ENCODE results near the gene CPNE9.

Gene CPNE9

DNA sequence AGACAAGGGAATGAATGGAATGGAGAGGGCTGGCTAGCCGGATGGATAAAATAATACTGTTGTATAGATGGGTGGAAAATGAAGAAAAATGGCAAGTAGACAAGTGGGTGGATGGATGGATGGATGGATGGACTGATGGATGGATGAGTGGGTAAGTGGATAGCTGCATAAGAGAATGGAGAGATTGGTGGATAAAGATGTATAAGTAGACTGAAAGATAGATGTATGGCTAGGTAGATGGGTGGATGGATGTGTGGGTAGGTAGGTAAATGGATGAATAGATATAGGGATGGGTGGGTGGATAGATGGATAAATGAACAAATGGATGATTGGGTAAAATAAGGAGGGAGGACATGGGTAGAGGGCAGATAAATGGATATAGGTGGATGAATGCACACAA is 13.9 kb downstream of the CPNE9 start:
- FAIRE-seq = no peak

GRCh38 chr3:9718118-9718517 is 14.5 kb downstream of the CPNE9 start:
- no peak for FAIRE-seq

DNA sequence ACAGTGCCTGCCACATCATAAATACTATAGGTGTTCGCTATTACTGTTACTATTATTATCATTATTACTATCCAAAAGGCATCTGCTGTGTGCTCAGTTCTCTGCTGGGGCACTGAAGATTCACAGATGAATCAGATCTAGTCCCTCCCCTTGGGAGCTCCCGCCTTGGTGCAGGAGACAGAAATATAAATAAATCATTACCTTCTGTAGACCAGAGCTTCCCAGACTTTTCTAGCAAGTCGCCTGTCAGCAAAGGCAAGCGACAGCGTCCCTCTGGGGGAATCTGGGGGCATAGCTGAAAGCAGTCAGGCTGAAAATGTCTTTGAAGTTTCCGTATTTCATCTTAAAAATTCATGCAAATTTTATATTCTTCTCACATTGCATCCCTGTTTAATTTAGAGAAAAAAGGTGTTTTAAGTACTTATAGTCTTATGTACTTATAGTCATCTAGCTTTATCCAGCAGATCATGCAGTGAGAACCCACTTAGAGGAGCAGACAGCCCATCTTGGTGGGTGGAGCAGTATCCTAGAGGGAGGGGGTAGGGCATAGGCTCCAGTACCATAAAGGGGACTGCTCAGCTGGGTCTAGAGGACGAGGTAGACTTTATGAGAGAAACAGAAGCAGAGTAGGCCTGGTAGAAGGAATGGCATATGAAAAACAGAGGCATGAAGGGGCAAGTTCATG is 17.5 kb downstream of the CPNE9 start:
- FAIRE-seq = no peak

DNA sequence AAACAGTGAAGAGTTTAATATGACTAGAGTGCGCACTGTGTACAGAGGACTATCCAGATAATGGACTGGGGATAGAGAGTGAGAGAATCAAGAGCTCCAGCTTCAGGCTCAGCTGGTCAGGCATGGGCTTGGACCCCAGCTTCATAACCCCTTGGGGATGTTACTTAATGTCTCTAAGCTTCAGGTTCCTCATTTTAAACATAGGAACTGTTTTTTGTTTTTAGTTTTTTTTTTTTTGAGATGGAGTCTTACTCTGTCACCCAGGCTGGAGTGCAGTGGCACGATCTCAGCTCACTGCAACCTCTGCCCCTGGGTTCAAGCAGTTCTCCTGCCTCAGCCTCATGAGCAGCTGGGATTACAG is 18.0 kb downstream of the CPNE9 start:
- FAIRE-seq = no peak

DNA sequence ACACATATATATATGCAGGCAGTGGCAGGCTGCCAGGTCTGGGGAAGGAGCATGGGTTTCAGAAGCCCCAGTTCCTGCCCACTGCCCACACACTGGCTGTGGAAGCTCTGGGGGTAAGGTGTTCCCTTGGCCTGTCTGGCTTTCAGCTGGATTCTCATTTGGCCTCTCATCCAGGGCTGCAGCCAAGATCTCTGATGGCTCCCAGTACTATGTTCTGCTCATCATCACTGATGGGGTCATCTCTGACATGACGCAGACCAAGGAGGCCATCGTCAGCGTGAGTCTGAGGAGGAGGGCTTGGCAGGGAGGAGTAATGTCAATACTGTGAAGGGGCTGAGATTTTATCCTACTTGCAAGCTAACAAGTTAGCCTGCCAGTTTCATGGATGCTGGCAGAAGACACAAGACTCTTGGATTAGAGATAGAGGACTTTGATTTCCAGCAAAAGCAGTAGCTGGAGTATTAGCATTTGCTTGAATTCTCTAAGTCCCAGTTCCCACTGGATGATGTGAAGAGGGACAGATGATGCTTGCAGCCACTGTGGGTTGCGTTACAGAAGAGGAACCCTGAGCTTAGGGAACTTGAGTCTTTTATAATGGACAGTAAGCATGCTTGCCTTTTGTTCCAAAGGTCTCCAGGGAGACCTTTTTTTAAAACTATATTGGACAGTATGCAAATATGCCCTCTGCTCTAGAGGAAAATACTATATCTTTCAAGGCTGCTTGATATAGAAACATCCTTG is 22.3 kb downstream of the CPNE9 start:
- no peak for FAIRE-seq

DNA sequence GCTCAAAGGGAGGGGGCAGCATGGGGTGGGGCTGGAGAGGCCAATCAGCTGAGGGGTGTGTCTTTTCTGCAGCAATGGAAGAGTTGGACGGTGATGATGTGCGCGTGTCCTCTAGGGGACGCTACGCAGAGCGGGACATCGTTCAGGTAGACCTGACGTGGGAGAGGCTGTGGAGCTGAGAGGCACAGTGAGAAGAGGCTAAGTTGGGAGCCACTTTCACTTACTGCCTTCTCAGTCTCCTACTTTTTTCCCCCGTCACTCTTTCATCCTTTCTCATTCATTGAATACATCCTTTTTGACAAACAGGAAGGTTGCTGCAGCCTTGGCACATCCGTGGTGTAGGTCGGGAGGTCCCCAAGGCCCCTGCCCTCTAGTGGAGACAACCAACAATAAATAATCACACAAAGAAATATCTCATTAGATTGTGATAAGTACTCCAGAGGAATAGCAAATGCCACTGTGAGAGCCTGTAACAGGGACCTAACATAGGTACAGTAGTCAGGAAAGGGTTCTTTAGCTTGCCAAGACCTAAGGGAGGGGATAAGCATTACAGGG is 23.5 kb downstream of the CPNE9 start:
- FAIRE-seq = no peak

DNA sequence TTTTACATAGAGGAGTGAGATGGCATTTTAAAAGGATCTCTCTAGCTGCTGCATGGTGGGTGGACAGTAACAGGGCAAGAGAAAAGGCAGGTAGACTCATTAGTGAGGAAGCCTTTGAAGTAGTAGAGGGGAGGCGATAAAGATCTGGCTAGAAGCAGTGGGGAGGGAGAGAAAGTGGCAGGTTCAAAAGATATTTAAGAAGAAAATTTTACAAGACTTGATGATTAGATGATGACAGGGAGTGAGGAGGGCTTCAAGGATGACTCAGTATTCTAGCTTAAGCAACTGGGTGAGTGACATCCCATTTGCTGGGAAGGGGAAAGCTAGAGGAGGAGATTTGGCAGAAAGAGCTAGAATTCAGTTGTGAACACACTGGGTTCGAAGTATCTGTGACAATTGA is 24.1 kb downstream of the CPNE9 start:
- no peak for FAIRE-seq

DNA sequence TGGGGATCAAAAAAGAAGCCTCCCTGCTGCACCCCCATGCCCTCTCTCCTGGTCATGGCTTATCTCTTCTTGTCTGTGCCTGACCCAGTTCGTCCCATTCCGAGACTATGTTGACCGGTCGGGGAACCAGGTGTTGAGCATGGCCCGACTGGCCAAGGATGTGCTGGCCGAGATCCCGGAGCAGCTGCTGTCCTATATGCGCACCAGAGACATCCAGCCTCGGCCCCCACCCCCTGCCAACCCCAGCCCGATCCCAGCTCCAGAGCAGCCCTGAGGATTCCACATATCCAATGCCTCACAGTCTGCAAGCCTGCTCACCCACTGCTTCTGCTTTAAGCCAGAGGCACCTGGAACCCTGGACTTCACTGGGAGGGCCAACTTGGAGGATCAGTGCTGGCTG is 25.8 kb downstream of the CPNE9 start:
- FAIRE-seq = no peak

- no peak for FAIRE-seq
These were observed 27.1 kb downstream of the CPNE9 start for GRCh38 chr3:9730657-9731205.

DNA sequence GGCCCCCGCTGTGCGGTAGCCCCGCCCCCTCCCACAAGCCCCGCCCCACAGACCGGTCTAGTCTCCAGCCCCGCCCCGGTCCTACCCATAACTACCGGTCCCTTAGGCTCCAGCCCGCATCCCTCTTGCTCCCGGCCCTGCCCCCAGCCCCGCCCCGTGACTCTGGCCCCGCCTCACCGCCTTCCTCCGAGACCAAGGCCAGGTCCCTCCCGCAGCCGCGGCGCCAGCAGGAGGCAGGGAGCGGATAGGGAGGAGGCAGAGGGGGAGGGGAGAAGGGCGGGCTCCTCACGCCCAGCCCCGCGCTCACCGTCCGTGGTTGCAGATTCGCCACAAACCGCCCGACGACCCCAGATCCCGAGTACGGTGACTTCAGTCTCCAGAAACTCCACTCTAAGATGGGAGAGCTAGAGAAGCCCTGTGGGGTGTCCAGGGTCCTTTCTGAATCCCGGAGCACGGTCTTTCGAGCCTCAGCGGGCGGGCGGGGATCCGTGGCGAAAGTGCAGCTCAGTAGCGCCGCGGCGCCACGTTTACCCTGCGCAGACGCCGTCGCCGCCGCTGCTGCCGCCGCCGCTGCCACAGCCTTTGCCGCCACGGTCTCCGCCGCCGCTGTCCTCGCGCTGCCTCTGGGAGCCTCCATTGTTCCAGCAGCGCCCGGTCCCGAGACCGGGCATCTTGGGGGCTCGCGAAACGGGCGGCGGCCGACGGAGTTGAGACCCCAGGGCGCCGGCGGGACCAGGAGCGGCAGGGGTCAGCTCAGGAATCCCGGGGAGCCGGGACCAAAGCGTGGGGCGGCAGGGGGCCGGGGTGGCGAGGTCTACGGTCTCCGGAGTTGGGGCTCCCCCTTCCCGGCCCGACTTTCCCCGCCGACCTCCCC is 27.8 kb downstream of the CPNE9 start, which contains the start of gene BRPF1:
TSS of gene BRPF1 (plus strand) at position 530 of the 874 bp plus-strand sequence. CDS start 2,406 bp downstream, outside the sequence.
- no peak for FAIRE-seq

DNA sequence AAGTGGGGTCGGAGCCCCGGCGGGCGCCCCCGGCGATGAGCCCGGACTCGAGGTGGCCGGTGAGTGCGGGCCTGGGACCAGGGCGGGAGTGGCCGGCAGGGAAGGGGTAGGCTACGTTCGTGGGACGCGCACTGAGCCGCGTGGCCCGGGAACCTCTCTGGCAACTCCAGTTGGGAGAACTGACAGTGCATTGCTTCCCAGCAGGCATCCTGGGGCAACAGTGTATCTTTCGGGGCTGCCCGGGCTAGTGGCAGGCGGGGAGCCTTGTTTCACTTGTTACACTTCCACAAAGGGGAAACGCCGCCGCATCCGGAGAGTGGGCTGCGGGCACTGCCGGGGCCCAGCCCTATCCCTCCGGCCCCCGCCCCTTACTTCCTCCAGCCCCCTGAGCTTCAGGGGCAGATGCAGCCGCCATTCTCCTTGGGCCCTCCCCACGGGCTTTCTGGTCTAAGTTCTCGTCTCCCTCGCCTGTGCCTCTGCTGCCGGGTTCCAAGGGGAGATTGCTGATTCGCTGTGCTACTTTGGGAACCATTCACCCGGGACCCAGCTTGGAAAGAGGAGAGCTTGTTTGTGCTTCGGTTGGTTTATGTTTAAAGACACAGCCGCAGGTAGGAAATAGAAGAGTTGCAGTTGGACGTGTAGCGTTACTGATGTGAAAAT is 28.6 kb downstream of the CPNE9 start:
- no peak for FAIRE-seq

DNA sequence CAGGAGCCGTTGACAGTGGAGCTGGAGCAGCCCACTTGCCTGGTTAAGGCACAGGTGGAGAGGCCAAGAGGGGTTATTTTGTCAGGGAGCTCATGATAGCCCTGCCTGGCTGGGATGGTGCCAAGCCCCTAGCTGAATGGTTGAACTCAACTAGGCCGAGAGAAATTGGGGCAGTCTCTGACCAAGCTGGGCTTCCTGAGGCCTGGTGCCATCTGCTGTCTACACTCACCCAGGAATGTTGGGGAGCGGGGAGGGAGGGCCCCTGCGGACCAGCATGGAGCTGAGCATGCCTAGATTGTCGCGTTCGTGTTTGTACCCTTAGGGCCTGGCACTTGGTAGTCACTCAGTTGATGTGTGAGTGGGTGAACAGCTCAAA is 29.1 kb downstream of the CPNE9 start:
- no peak for FAIRE-seq

GRCh38 chr3:9736831-9737230 is 33.2 kb downstream of the CPNE9 start:
- no peak for FAIRE-seq

DNA sequence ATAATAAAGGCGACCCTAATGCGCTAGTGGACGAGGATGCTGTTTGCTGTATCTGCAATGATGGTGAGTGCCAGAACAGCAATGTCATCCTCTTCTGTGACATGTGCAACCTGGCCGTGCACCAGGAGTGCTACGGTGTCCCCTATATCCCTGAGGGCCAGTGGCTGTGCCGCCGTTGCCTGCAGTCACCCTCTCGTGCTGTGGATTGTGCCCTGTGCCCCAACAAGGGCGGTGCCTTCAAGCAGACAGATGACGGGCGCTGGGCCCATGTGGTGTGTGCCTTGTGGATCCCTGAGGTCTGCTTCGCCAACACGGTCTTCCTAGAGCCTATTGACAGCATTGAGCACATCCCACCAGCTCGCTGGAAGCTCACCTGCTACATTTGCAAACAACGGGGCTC is 35.5 kb downstream of the CPNE9 start:
- no peak for FAIRE-seq

DNA sequence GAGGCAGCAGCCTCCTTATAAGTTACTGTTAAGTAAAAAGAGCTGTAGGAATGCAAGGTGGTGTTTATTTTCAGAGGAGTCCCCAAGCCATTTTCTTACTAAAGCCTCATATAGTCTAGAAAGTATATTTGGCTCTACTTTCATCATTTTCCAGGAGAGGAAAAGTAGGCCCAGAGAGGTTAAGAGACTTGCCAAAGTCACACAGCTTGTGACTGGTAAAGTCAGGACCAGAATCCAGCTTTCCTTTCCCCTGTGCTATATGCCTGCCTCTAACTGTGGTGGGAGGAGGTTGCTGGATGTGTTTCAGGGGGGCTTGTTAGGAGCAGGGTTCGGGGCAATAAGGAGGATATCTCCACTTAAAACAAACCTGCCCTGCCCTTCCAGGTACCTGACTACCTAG is 38.9 kb downstream of the CPNE9 start:
- FAIRE-seq = no peak

DNA sequence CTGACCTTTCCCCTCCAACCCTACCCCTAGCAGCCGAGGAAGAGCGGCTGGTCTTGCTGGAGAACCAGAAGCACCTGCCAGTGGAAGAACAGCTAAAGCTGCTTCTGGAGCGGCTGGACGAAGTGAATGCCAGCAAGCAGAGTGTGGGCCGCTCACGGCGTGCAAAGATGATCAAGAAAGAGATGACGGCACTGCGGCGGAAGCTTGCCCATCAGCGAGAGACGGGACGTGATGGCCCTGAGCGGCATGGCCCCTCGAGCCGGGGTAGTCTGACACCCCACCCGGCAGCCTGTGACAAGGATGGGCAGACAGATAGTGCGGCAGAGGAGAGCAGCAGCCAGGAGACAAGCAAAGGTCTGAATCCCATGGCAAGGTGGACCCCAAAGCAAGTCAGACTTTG is 39.9 kb downstream of the CPNE9 start:
- no peak for FAIRE-seq

GRCh38 chr3:9744162-9744561 is 40.5 kb downstream of the CPNE9 start:
- no peak for FAIRE-seq

DNA sequence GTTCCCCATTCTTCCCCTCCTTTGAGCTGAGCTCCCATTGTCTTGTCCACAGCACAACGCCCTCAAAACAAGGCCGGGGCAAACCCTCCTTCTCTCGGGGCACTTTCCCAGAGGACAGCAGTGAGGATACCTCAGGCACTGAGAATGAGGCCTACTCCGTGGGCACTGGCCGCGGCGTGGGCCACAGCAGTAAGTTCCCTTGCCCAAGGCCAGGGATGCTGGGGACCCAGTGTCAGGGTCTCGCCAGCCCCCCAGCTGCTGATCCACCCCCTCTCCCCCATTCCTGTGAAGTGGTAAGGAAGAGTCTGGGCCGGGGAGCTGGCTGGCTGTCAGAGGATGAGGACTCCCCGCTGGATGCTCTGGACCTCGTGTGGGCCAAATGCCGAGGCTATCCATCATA is 41.9 kb downstream of the CPNE9 start:
- FAIRE-seq = no peak

DNA sequence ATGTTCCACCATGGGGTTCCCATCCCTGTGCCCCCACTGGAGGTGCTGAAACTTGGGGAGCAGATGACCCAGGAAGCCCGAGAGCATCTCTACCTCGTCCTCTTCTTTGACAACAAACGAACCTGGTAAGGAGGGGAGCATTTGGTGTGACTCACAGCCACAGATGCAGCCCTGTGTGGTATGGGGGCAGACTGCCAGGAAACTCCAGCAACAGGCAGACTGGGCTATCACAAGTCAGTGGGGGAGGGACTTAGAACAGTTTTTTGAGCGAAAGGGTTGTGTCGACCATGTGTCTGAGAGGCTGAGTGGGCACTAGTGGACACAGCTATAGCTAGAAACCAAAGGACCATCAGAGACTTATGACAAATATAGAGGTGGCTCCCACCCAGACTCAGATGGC is 42.7 kb downstream of the CPNE9 start:
- FAIRE-seq = no peak

GRCh38 chr3:9747267-9747666 is 43.6 kb downstream of the CPNE9 start:
- FAIRE-seq = no peak

DNA sequence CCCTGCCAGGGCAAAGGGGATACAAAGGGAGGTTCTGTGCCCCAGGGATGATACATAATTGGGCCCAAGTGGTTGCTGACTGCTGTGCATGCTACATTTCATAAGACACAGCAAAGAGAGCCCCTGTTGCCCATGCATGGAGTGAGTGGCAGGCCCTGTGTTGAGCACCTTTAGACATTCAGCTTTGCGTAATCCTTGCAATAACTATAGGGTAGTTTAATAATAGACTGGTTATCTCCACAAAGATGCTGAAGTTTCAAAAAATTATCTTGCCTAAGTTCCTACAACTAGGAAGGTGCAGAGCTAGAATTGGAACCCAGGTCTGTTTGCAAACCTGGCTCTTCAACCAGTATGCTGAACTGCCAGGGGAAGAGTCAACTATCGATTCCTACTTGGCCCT is 44.4 kb downstream of the CPNE9 start:
- FAIRE-seq = no peak

DNA sequence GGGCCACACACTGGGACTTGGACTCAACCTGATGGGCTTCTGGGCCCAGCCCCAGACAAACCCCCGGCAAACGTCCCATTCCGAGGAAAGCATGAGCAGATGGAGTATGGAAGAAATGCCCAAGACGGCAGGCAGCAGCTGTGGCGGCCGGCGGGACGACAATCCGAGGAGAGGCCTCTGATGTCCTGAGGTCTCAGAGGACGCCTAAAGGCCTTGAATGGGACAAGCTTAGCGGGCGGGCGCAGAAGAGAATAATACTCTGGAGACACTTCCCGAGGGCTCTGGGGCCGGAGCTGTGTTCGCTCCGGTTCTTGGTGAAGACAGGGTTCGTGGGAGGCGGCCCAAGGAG is 45.6 kb downstream of the CPNE9 start:
- no peak for FAIRE-seq

Measured in colon (tissue), 2 donors.